ENCODE measurements around the gene BTN3A1. TPM values are rescaled to one million over a fixed set of nuclear protein-coding genes. Genes with fewer than 3 reads are reported as not detected.

Gene BTN3A1
- total RNA-seq, 1 experiment from 2014 or later, result 5.4 TPM

- no peaks in the 10 kb centered on the region for H3K27me3 ChIP-seq (ENCODE audit: low read length)
- H3K9ac ChIP-seq (ENCODE audit: low read length), result no peak overlapping the region
- ChIA-PET CTCF (no interaction called here), POLR2A (ENCODE audit: unreplicated experiment) (no interaction called here)
- peaks cover 10% of the 10 kb centered on the region for H3K36me3 ChIP-seq (ENCODE audit: low read depth, low read length)
- H4K20me1 ChIP-seq (ENCODE audit: low read length), result no peaks in the 10 kb centered on the region
- no peak overlapping the region for H2AFZ ChIP-seq (ENCODE audit: low read length)
- no TSS peak for BruUV-seq (replicated peaks)
- no peak overlapping the region for H3K4me2 ChIP-seq (ENCODE audit: low read length)
- no peak for TF ChIP-seq EZH2 (IDR thresholded peaks at IDR 0.05; ENCODE audit: low read length, unreplicated experiment)
- TF ChIP-seq CTCF (conservative IDR thresholded peaks at IDR 0.05; ENCODE audit: low read depth, low read length), result no peak
- no peak for TF ChIP-seq EZH2phosphoT487 (IDR thresholded peaks at IDR 0.05; ENCODE audit: borderline replicate concordance, low read length)
- H3K4me3 ChIP-seq (ENCODE audit: low read length), result no peak overlapping the region
- H3K9me3 ChIP-seq (ENCODE audit: low read length), result no peaks in the 10 kb centered on the region
- no peaks in the 10 kb centered on the region for H3F3A ChIP-seq (ENCODE audit: low read length, unreplicated experiment)
- ATAC-seq (no peak), DNase-seq (no peak)
- intact Hi-C loops (cut with micrococcal nuclease), result no loop called here
- no peaks in the 10 kb centered on the region for H3K4me1 ChIP-seq (ENCODE audit: insufficient read depth, low read length)
- no peaks in the 10 kb centered on the region for H3K9me2 ChIP-seq (replicated peaks; ENCODE audit: low read length)
- no peaks in the 10 kb centered on the region for H3K79me2 ChIP-seq (ENCODE audit: low read length)
- no peak overlapping the region for H3K27ac ChIP-seq (ENCODE audit: low read length)
Observed at GRCh38 chr6:26428206-26428605, 26.1 kb downstream of the BTN3A1 start.

GRCh38 chr6:26430787-26431186 lies 28.7 kb downstream of the BTN3A1 start:
- TF ChIP-seq CTCF (conservative IDR thresholded peaks at IDR 0.05; ENCODE audit: low read depth, low read length), result no peak
- no peak for TF ChIP-seq EZH2phosphoT487 (IDR thresholded peaks at IDR 0.05; ENCODE audit: borderline replicate concordance, low read length)
- TF ChIP-seq EZH2 (IDR thresholded peaks at IDR 0.05; ENCODE audit: low read length, unreplicated experiment), result no peak
- no peaks in the 10 kb centered on the region for H4K20me1 ChIP-seq (ENCODE audit: low read length)
- H3K79me2 ChIP-seq (ENCODE audit: low read length), result no peaks in the 10 kb centered on the region
- H2AFZ ChIP-seq (ENCODE audit: low read length), result no peak overlapping the region
- no peaks in the 10 kb centered on the region for H3K27me3 ChIP-seq (ENCODE audit: low read length)
- H3K9me3 ChIP-seq (ENCODE audit: low read length), result peaks cover 5% of the 10 kb centered on the region; the same call in 1 of the 2 replicates
- CTCF ChIA-PET, result no interaction called here
- DNase-seq (no peak), ATAC-seq (no peak)
- intact Hi-C loops (cut with micrococcal nuclease), result no loop called here
- H3K4me3 ChIP-seq (ENCODE audit: low read length), result no peak overlapping the region
- H3K4me1 ChIP-seq (ENCODE audit: insufficient read depth, low read length), result no peaks in the 10 kb centered on the region
- H3K4me2 ChIP-seq (ENCODE audit: low read length), result no peak overlapping the region
- H3K9me2 ChIP-seq (replicated peaks; ENCODE audit: low read length), result no peaks in the 10 kb centered on the region
- BruUV-seq (replicated peaks), result no TSS peak
- no peaks in the 10 kb centered on the region for H3F3A ChIP-seq (ENCODE audit: low read length, unreplicated experiment)
- H3K9ac ChIP-seq (ENCODE audit: low read length), result no peak overlapping the region
- POLR2A ChIA-PET (ENCODE audit: unreplicated experiment), result no interaction called here
- H3K36me3 ChIP-seq (ENCODE audit: low read depth, low read length), result peaks cover 10% of the 10 kb centered on the region
- no peak overlapping the region for H3K27ac ChIP-seq (ENCODE audit: low read length)

- Histone ChIP-seq H3K4me2 (ENCODE audit: low read length) (no peak overlapping the region), H3K9ac (ENCODE audit: low read length) (no peak overlapping the region), H3K4me3 (ENCODE audit: low read length) (no peak overlapping the region), H3K4me1 (ENCODE audit: insufficient read depth, low read length) (no peaks in the 10 kb centered on the region), H2AFZ (ENCODE audit: low read length) (no peak overlapping the region), H3K27ac (ENCODE audit: low read length) (no peak overlapping the region), H4K20me1 (ENCODE audit: low read length) (no peaks in the 10 kb centered on the region), H3K36me3 (ENCODE audit: low read depth, low read length) (peaks cover 10% of the 10 kb centered on the region), H3K9me2 (replicated peaks; ENCODE audit: low read length) (no peaks in the 10 kb centered on the region), H3K27me3 (ENCODE audit: low read length) (no peaks in the 10 kb centered on the region), H3K9me3 (ENCODE audit: low read length) (peaks cover 5% of the 10 kb centered on the region; the same call in 1 of the 2 replicates), H3F3A (ENCODE audit: low read length, unreplicated experiment) (no peaks in the 10 kb centered on the region), H3K79me2 (ENCODE audit: low read length) (no peaks in the 10 kb centered on the region)
- no TSS peak for BruUV-seq (replicated peaks)
- ChIA-PET POLR2A (ENCODE audit: unreplicated experiment) (no interaction called here), CTCF (no interaction called here)
- no peak for ATAC-seq
- DNase-seq, result no peak
- TF ChIP-seq EZH2 (IDR thresholded peaks at IDR 0.05; ENCODE audit: low read length, unreplicated experiment) (no peak), EZH2phosphoT487 (IDR thresholded peaks at IDR 0.05; ENCODE audit: borderline replicate concordance, low read length) (no peak), CTCF (conservative IDR thresholded peaks at IDR 0.05; ENCODE audit: low read depth, low read length) (no peak)
- intact Hi-C loops (cut with micrococcal nuclease), result no loop called here
Observed at GRCh38 chr6:26431258-26432172, 29.4 kb downstream of the BTN3A1 start.
